T47D (cell line): ENCODE data around the gene OSBPL5.
A peak's percentile ranks its signal among the peaks of the same experiment; 100 is the strongest.
"Not testable (repeated sequence)": the region's sequence is repeated elsewhere in the genome, so short reads cannot be mapped to it uniquely, and the experiment has no call there.

Experiments used
- DNase-seq, 2 experiments: peaks; one replicate each; pipeline versions ENCODE4 v3.0.0 to v3.0.0-alpha.2; 2011 to 2012; ENCODE audit warnings: low read depth in 1 of 2, low spot score in 1 of 2
- JUND ChIP-seq: IDR thresholded peaks from 2 replicates; pipeline ENCODE4 v1.6.1; 2012; ENCODE audit warnings: low read depth
- in situ Hi-C: cut with HindIII; loops from 2 replicates; pipeline ENCODE4 v1.10.0; 2016; ENCODE audit warnings: low sequenced_read_pairs, low pct_unique_long_range_greater_than_20kb

Gene OSBPL5

GRCh38 chr11:3170044-3170755 lies 5.1 kb upstream of the OSBPL5 start:
- DNase-seq = no peak
- in situ Hi-C loops = no loop called here
- TF ChIP-seq JUND = no peak

GRCh38 chr11:3169255-3170043 lies 4.3 kb upstream of the OSBPL5 start:
- DNase-seq = peak in 1 of 2 experiments; percentile 27
- in situ Hi-C loops = no loop called here
- no peak for TF ChIP-seq JUND

DNA sequence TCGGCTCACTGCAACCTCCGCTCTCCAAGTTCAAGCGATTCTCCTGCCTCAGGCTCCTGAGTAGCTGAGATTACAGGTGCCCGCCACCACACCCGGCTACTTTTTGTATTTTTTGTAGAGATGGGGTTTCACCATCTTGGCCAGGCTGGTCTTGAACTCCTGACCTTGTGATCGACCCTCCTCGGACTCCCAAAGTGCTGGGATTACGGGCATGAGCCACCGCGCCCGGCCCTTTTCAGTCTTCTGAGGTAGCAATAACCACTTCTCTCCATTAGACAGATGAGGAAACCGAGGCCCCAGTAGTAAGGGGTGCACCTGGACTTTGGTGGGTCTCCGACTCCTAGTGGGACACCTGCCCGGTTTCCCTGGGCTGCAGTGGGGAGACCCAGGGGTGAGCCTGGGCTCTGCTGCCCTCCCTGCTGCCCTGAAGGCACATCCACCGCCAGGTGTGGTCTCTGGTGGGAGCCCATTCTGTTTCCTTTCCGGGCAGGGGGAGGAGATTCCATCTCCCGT lies 3.7 kb upstream of the OSBPL5 start:
- in situ Hi-C loops = not testable (repeated sequence)

DNA sequence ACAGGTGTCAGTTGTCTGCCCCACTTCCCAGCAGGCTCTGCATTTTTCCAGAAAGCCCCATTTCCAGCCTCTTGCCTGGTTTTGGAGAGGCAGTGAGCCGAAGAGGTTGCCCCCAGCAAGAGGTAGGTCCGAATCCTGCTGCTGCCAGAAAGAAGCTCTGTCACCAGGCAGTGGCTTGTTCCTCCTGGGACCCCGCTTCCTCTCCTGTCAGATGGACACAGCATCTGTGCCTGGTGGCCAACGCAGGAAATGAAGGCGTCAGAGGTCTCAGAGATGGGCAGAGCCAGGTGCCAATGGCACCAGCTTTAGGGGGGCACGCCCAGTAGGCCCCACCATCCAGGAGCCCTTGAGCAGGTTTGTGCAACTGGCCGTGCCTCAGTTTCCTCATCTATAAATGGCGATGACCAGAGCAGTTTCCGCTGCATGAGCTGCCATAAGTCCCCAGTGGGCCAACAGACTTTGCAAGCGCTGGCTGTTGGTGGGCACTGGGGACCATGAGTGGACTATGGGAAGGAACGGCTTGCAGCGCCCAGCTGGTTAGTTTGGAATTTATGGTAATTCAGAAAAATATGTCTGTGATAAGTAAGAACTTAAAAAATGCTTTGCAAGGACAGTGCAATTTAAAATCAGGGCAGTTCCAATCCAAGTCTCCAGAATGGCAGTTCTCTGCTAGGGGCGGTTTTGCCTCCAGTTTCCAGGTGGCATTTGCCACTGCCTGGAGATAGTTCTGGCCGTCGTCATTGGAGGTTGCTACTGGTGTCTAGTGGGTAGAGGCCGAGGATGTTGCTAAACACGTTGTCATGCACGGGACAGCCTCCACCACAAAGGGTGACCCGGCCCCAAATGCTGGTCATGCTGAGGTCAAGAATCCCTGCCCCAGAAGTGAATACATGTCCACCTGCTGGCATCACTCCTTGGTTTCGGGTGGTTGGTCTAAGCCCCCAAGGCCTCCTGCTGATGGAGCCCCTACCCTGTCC lies 2.3 kb upstream of the OSBPL5 start:
- in situ Hi-C loops = no loop called here
- TF ChIP-seq JUND = no peak
- no peak for DNase-seq

More for the DNA sequence above, 3.7 kb upstream of the OSBPL5 start:
- DNase-seq = not testable (repeated sequence)

DNA sequence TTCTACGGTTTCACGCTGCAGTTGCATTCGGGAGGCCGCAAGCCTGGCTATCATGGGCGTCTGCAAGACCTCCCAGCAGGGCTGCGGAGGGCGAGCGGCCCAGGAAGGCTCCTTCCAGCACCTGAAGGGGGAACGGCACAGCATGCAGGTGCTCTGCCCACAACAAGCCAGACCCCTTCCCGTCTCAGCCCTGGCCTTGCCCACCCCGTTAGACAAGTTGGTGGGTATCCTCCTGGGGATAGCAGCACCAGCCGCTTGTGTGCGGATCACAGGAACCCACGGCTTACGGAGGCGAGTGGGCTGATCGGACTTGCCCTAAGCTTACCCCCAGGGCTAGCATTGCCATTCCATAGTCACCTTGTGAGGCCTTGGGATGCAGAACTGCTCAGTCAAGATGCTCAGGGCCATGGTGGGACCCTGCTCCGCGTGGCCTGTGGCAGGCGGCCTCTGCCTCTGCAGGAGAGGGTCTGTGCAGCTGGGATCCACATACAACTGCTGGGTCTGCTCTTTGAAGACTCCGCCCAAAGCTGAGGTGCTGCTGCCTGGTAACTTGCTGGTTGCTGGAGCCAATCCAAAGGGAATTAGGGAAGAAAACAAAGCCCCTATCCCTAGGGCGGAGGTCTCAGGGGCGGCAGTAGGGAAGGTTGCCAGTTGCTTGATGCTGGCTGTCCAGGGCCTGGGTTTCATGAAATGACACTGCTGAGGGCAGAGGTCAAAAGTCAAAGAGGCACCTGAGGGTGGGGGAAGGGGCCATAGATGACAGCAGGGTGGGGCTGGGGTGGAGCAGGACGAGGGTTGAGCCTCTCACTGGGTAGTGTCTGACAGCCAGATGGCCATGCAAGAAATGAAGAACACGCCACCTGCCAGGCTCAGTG lies 1.4 kb upstream of the OSBPL5 start:
- no peak for TF ChIP-seq JUND
- in situ Hi-C loops = no loop called here
- DNase-seq = no peak

GRCh38 chr11:3165916-3166267 lies 782 bp upstream of the OSBPL5 start:
- in situ Hi-C loops = no loop called here
- TF ChIP-seq JUND = no peak
- DNase-seq = no peak

- no peak for DNase-seq
- in situ Hi-C loops = no loop called here
- no peak for TF ChIP-seq JUND
Measured at GRCh38 chr11:3164552-3165151, 458 bp downstream of the OSBPL5 start.

- no peak for TF ChIP-seq JUND
- DNase-seq = no peak
- in situ Hi-C loops = no loop called here
Measured at GRCh38 chr11:3164138-3164551, 965 bp downstream of the OSBPL5 start.

DNA sequence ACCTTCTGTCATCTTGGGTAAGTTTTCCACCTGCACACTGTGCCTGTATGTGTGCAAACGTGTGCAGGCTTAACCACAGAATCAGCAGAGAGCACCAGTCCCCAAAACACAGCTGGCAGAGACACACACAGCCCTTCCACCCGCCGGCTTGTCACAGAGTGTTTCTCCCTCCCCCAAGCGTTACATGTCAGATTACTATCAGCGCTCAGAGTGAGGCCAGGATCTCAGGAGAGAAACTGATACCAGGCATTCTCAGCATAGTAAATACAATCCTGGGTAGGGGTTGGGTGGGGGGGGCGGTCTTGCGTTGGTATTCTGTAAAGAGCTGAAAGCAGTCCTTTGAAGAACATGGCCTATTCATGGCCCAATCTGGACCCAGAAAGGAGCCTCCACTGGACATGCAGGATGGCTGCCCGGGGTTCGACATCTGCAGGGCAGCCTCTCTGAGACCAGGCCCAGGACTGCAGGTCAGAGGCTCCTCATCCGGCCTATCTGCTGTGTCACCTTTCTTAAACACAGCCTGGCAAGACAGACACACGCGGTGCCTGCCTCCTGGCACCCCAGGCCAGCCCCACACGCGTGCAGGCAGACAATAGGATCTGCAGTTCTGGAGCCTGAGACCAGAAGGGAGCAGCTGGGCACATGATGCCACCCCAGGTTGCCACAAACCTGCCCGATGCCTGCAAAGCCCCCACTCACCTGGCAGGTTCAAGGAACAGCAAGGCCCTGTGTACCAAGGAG lies 1.7 kb downstream of the OSBPL5 start:
- in situ Hi-C loops = no loop called here
- TF ChIP-seq JUND = no peak
- no peak for DNase-seq

GRCh38 chr11:3162410-3163240 lies 2.5 kb downstream of the OSBPL5 start:
- no peak for TF ChIP-seq JUND
- in situ Hi-C loops = no loop called here
- DNase-seq = no peak
